Mammary epithelial cell (primary cell): ENCODE data around the gene ARMC8.

Source experiments
- EZH2 ChIP-seq: IDR thresholded peaks from 2 replicates; pipeline ENCODE4 v1.6.1; 2012; ENCODE audit warnings: low read length, inconsistent platforms, borderline replicate concordance
- TF ChIP-seq, protein P1 (sequence below), 2 donors: IDR thresholded peaks in 1 of 2; conservative IDR thresholded peaks in 1 of 2; 2 replicates each; pipeline ENCODE4 v1.5.1; 2011 to 2012; ENCODE audit warnings: inconsistent platforms in 2 of 2, low read length in 2 of 2, mild to moderate bottlenecking in 2 of 2, control low read depth in 1 of 2, low read depth in 1 of 2; ENCODE audit not compliant: insufficient read depth in 1 of 2; ENCODE audit errors: extremely low read depth in 1 of 2

DNA sequence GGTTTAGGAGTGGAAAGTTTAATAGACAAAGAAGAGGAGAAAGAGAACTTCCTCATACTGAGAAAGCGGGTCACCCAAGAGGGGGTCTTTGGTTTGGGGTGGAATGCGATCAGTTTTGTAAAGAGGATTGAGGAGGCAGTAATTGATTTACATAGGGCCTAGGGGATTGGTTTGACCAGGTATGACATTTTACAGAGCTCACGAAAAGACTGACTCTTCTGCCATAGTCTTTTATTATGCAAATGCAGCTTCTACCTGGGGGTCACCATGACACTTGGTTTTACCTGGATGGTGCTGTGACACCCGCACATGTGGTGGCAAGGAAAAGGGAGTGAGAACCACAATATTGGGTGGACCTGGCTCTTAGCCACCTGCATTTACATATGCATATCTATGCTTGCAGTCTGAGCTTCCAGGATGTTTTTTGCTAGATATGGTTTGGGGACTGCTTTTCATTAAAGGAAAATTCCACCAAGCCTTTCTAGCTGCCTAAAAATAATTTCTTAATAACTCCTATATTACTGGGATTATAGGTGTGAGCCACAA, 149.4 kb downstream of the ARMC8 start:
- no peak for TF ChIP-seq EZH2
- TF ChIP-seq, protein P1, sequence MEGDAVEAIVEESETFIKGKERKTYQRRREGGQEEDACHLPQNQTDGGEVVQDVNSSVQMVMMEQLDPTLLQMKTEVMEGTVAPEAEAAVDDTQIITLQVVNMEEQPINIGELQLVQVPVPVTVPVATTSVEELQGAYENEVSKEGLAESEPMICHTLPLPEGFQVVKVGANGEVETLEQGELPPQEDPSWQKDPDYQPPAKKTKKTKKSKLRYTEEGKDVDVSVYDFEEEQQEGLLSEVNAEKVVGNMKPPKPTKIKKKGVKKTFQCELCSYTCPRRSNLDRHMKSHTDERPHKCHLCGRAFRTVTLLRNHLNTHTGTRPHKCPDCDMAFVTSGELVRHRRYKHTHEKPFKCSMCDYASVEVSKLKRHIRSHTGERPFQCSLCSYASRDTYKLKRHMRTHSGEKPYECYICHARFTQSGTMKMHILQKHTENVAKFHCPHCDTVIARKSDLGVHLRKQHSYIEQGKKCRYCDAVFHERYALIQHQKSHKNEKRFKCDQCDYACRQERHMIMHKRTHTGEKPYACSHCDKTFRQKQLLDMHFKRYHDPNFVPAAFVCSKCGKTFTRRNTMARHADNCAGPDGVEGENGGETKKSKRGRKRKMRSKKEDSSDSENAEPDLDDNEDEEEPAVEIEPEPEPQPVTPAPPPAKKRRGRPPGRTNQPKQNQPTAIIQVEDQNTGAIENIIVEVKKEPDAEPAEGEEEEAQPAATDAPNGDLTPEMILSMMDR (conservative IDR thresholded peaks at IDR 0.05 in 1 of 2, IDR thresholded peaks at IDR 0.05 in 1 of 2; ENCODE audit: extremely low read depth in 1 of 2, insufficient read depth in 1 of 2, low read depth in 1 of 2, low read length in 2 of 2), result no peak
